PFSK-1 (cell line): ENCODE data around the gene VENTX.

Experiments
- POLR2AphosphoS5 ChIP-seq: IDR thresholded peaks from 2 replicates; pipeline ENCODE4 v1.6.1; 2012; ENCODE audit warnings: low read depth, mild to moderate bottlenecking, control low read depth, low read length, moderate library complexity
- SIN3A ChIP-seq: IDR thresholded peaks from 2 replicates; pipeline ENCODE4 v1.6.1; 2012; ENCODE audit warnings: mild to moderate bottlenecking, low read length, moderate library complexity, borderline replicate concordance; ENCODE audit not compliant: insufficient read depth

DNA sequence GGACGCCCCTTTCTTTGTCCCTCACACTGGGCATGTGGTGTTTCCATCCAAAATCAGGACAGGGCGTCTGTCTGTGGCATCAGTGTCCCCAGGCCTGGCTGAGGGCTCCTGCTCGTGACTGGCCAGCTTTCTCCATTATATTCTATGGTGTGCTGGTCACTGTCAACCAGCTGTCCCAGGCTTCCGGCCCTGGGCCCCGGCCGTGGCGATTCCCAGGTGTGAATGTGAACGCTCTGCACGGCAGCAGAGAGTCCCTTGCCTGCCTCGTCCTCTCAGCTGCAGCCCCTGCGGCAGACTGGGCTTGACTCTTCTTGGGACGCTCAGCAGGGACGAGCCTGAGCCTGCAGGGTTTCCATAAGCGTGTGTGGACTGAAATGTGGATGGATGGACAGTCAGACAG is 13.6 kb upstream of the VENTX start:
- TF ChIP-seq POLR2AphosphoS5 (no peak), SIN3A (no peak)
